ENCODE data around the gene DGUOK.

Gene DGUOK

DNA sequence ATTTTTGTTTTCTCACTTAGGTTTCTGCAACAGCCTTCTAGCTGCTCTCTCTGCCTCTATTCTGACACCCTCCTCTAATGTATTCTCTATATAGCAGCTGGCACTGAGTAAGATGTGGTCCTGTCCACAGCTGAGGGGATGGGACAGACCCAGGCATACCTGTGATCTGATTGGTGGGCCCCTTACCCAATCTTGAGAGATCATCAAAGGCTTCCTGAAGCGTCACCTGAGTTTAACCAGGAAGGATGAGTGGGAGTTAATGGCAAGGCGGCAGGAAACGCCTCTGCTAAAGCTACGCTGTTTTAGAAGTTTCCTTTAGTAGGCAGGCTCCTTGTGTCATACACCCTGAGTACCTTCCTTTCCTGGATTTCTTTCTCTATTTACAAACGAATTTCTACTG lies 52.3 kb downstream of the DGUOK start:
- H3K27ac ChIP-seq, result no peak overlapping the region
- TF ChIP-seq ZFX (IDR thresholded peaks at IDR 0.05), result no peak
- TF ChIP-seq, protein P1, sequence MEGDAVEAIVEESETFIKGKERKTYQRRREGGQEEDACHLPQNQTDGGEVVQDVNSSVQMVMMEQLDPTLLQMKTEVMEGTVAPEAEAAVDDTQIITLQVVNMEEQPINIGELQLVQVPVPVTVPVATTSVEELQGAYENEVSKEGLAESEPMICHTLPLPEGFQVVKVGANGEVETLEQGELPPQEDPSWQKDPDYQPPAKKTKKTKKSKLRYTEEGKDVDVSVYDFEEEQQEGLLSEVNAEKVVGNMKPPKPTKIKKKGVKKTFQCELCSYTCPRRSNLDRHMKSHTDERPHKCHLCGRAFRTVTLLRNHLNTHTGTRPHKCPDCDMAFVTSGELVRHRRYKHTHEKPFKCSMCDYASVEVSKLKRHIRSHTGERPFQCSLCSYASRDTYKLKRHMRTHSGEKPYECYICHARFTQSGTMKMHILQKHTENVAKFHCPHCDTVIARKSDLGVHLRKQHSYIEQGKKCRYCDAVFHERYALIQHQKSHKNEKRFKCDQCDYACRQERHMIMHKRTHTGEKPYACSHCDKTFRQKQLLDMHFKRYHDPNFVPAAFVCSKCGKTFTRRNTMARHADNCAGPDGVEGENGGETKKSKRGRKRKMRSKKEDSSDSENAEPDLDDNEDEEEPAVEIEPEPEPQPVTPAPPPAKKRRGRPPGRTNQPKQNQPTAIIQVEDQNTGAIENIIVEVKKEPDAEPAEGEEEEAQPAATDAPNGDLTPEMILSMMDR (conservative IDR thresholded peaks at IDR 0.05), result no peak

DNA sequence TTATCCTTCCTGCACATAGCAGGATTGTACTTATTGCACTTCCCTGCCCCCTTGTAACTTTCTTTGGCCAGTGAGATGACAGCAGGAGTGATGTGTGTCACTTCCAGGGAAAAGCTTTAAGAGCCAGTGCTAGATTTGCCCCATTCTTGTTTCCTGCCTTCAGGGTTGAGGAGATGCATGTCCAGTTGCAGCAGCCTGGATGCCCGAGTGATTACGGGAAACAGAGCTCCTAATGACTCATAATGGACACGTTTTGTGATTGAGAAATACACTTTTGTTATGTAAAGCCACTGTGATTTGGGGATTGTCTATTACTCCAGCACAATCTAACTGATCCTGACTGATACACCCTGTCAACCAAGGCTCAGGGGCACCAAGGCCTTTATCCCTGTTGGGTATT lies 53.0 kb downstream of the DGUOK start:
- no peak overlapping the region for H3K27ac ChIP-seq
- TF ChIP-seq, protein P1 (conservative IDR thresholded peaks at IDR 0.05), result no peak
- no peak for TF ChIP-seq ZFX (IDR thresholded peaks at IDR 0.05)

DNA sequence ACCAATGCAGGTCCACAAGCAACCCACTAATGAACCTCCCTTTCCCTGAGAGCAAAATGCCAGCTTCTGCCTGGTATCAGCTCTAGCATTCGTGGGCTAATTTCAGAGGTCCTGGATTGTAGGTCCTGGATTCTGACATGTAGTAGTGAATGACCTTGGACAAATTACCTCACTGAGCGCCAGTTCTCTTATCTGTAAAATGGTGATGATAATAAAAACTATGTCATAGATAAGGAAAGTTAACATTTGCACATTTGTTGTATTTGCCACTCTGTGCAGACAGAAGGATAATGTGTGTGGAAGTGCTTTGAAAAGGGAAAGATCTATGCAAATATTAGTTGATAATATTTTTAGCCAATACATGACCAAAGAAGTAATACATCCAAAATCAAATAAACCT lies 53.9 kb downstream of the DGUOK start:
- no peak for TF ChIP-seq ZFX (IDR thresholded peaks at IDR 0.05)
- TF ChIP-seq, protein P1 (conservative IDR thresholded peaks at IDR 0.05), result no peak
- H3K27ac ChIP-seq, result no peak overlapping the region

DNA sequence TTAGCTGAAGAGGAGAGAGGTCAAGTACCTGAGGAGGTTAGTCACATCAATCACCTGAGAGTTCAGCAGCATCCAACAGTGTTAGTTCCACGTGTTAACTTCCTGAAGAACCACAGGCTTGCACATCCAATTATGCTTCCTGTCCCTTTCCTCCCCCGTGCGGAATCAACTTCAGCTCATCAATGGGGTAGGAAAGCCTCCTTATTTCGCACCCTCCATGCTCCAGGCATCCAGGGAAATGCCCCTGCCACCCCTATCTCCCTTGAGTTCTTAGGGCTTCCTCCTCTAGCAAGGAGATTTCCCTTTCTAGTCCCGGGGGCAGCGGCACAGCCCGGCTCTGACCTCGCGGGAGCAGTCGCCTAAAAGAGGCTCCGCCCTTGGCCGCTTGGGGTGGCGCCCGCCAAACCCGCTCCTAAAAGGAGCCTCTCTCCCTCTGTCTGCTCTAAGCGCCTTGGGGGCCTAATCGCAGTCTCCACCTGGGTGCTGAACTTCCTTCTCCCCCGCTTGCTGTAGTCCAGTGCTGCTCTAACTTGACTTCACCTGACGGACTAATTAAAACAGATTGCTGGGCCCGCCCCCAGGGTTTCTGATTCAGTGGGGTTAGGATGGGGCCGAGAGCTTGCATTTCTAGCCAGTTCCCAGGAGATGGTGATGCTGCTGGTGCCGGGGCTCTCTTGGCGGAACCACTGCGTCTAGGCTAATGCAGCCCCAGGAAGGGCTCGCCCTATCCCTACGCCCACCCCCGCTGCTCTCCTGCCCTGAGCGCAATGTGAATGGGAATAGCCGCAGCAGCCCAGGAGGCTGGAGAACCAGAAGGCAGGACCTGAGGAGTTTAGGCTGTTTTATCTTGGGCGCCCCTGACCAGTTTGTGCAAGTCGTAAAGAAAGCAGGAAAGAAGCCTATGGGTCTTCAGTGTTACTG lies 54.7 kb downstream of the DGUOK start:
- no peak for TF ChIP-seq ZFX (IDR thresholded peaks at IDR 0.05)
- TF ChIP-seq, protein P1 (conservative IDR thresholded peaks at IDR 0.05), result no peak
- no peak overlapping the region for H3K27ac ChIP-seq

DNA sequence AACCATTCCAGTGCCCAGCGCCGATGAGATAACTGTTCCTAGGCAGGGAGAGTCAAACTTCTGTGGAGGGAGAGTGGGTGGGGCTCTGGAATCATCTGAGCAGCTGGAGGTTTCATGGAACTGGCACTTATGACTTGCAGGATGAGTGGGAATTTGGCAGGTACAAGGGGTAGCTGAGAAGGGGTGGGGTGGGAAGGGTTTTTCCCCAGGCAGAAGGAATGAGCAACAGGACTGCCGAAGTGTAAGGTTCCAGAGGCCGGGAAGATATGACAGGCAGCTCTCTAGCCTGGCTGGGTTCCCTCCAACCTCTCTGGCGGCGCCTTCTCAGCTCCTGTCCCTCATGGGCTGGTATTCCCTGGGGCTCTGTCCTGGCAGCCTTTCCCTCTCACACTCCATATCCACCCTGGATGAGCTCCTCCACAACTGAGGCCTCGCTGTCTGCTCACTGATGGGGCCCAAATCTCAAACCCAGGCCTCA lies 55.5 kb downstream of the DGUOK start:
- peak overlapping the region; percentile 38 for H3K27ac ChIP-seq
- TF ChIP-seq, protein P1 (conservative IDR thresholded peaks at IDR 0.05), result no peak
- no peak for TF ChIP-seq ZFX (IDR thresholded peaks at IDR 0.05)

DNA sequence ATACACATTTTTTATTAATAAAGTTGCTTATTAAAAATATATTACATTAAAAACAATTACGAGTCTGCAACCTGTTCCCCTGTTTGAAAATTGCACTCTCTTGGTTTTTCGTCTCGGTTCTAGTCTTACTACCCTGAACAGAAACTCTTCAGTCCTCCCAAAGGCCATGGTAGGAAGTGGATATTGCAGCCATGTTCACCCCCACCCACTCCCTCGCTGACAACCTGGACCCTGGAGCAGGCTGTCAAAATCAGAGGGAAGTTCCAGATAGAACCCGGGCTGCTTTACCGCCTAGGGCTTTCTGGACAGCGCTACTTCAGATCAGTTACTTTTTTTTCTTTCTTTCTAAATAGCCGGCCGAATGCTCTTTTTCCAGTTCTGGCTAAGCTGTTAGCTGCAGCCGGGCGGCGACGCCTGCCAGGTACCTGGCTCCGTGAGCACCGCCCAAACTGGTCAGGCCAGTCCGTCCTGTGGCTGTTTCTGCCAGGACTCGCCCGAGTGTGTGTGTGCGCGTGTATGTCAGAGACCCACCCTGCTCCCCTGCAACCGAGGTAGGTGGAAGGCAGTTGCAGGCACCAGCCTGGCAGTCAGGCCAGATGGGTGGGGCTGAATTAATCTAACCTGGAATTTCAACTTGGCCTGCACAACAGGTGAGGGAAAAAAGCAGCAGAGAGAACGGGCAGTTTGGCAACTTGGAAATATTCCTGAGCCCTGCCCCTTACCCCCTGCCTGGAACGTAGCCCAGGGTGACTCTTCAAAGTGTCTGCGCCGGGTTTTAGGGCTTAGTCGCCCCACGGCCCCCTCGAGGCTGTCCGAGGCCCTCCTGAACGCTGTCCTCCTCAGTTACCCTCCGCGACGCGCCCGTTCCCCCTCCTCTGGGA lies 56.9 kb downstream of the DGUOK start:
- peak overlapping the region; percentile 100 for H3K27ac ChIP-seq
- TF ChIP-seq, protein P1 (conservative IDR thresholded peaks at IDR 0.05), result no peak; the same call in 1 of the 2 replicates
- TF ChIP-seq ZFX (IDR thresholded peaks at IDR 0.05), result no peak
